HCT116 (cell line): ENCODE measurements around the gene DCTN1.

Experiments
- CEBPB ChIP-seq: IDR thresholded peaks from 2 replicates; pipeline ENCODE4 v1.6.1; 2012; ENCODE audit warnings: low read depth
- EZH2 ChIP-seq: fragments of 200-600 bp; sonication (generic); IDR thresholded peaks from 2 replicates; pipeline ENCODE4 v1.6.1; 2017; ENCODE audit warnings: antibody characterized with exemption, mixed run types
- JUND ChIP-seq: IDR thresholded peaks from 2 replicates; pipeline ENCODE4 v1.6.1; 2012
- MAX ChIP-seq: IDR thresholded peaks from 2 replicates; pipeline ENCODE4 v1.6.1; 2012
- POLR2A ChIP-seq: IDR thresholded peaks from 2 replicates; pipeline ENCODE4 v1.7.0; 2011; ENCODE audit warnings: borderline replicate concordance; ENCODE audit not compliant: insufficient read depth, insufficient read length; ENCODE audit errors: extremely low read depth
- POLR2AphosphoS5 ChIP-seq: IDR thresholded peaks from 2 replicates; pipeline ENCODE4 v1.6.1; 2011; ENCODE audit warnings: mild to moderate bottlenecking, low read depth, low read length, moderate library complexity
- REST ChIP-seq: IDR thresholded peaks from 2 replicates; pipeline ENCODE4 v1.6.1; 2012; ENCODE audit warnings: low read depth
- SIN3A ChIP-seq: IDR thresholded peaks from 2 replicates; pipeline ENCODE4 v1.6.1; 2012; ENCODE audit warnings: low read depth
- SP1 ChIP-seq: IDR thresholded peaks from 2 replicates; pipeline ENCODE4 v1.6.1; 2012; ENCODE audit warnings: low read depth
- ZBTB33 ChIP-seq: IDR thresholded peaks from 2 replicates; pipeline ENCODE4 v1.6.1; 2011; ENCODE audit warnings: mild to moderate bottlenecking, low read length, moderate library complexity; ENCODE audit not compliant: insufficient replicate concordance; ENCODE audit errors: extremely low read depth
- ZFX ChIP-seq: fragments of 450-650 bp; IDR thresholded peaks from 2 replicates; pipeline ENCODE4 v1.6.1; 2017
- TF ChIP-seq, protein P1 (sequence below), 3 experiments: fragments of 200-600 bp in 1 of 3; sonication (generic) in 1 of 3; IDR thresholded peaks in 2 of 3; conservative IDR thresholded peaks in 1 of 3; 2 replicates each; pipeline ENCODE4 v1.5.1; 2012 to 2017; ENCODE audit warnings: low read depth in 2 of 3, low read length in 2 of 3, antibody characterized with exemption in 1 of 3, borderline replicate concordance in 1 of 3, control low read depth in 1 of 3, mild to moderate bottlenecking in 1 of 3, mixed read lengths in 1 of 3, mixed run types in 1 of 3, moderate library complexity in 1 of 3; ENCODE audit not compliant: insufficient read depth in 1 of 3
- TF ChIP-seq, protein P2 (sequence below): IDR thresholded peaks from 2 replicates; pipeline ENCODE4 v1.6.1; 2012

DNA sequence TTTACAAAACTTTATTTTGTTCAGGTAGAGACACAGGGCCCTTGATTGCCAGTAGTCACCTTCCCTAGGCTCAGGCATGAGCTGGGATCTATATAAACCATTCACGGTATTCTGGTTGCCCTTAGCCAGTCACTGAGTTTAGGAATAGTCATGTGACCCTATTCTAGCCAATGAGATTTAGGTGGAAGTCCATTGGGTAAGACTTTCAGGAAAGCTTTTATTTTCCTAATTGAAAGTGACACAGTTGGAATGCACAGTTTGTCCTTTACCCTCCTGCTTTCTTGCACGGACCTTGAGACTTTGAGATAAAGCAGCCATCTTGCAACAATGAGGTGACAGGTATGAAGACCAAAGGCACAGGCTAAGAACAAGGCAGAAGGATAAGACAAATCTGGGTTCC, 58.4 kb downstream of the DCTN1 start:
- TF ChIP-seq, protein P1, sequence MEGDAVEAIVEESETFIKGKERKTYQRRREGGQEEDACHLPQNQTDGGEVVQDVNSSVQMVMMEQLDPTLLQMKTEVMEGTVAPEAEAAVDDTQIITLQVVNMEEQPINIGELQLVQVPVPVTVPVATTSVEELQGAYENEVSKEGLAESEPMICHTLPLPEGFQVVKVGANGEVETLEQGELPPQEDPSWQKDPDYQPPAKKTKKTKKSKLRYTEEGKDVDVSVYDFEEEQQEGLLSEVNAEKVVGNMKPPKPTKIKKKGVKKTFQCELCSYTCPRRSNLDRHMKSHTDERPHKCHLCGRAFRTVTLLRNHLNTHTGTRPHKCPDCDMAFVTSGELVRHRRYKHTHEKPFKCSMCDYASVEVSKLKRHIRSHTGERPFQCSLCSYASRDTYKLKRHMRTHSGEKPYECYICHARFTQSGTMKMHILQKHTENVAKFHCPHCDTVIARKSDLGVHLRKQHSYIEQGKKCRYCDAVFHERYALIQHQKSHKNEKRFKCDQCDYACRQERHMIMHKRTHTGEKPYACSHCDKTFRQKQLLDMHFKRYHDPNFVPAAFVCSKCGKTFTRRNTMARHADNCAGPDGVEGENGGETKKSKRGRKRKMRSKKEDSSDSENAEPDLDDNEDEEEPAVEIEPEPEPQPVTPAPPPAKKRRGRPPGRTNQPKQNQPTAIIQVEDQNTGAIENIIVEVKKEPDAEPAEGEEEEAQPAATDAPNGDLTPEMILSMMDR (IDR thresholded peaks at IDR 0.05 in 2 of 3, conservative IDR thresholded peaks at IDR 0.05 in 1 of 3; ENCODE audit: borderline replicate concordance in 1 of 3, insufficient read depth in 1 of 3, low read depth in 2 of 3, low read length in 2 of 3): no peak
- TF ChIP-seq EZH2 (no peak), CEBPB (no peak), POLR2A (no peak), JUND (no peak), POLR2AphosphoS5 (no peak), SIN3A (no peak), REST (no peak), MAX (no peak), ZBTB33 (no peak), SP1 (no peak), ZFX (no peak)
- TF ChIP-seq, protein P2, sequence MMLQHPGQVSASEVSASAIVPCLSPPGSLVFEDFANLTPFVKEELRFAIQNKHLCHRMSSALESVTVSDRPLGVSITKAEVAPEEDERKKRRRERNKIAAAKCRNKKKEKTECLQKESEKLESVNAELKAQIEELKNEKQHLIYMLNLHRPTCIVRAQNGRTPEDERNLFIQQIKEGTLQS: no peak
